Measurements from ENCODE around the gene LHPP.

The LHPP gene

DNA sequence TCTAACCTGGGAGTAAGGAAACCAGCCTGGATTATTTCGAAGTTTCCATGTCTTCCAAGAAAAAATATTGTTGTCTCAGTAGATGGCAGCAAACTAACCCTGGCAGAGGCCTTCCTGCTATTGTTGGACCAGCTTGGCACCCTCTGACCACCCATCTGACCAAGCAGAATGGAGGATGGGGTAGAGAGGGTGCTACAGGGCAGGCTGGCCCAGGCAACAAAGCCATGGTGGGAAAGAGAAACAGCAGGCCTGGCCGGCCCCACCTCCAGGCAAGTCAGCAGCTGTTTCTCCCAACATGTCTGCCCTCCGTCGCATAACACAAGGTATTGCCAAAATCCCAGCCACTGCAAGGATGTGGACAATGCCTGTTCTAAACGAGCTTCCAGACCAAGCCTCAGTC is 187.6 kb downstream of the LHPP start:
- DNase-seq, result no peak

DNA sequence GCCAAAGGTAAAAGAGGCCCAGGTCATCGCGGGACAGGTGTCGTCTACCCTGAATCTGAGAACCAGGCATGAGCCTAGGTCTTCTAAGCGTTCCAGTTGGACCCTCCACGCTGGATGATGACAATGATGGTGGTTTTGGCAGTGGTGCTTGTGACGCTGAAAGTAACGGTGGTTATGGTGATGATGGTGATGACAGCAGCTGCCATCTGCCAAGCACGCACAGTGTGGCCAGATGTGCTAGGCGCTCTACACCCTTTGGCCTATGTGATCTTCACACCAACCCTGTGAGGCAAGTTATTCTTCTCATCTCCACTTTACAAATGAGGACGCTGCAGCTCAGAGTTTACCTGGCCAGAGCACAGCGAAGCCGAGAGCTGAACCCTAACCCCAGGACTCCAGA is 188.6 kb downstream of the LHPP start:
- no peak for DNase-seq

DNA sequence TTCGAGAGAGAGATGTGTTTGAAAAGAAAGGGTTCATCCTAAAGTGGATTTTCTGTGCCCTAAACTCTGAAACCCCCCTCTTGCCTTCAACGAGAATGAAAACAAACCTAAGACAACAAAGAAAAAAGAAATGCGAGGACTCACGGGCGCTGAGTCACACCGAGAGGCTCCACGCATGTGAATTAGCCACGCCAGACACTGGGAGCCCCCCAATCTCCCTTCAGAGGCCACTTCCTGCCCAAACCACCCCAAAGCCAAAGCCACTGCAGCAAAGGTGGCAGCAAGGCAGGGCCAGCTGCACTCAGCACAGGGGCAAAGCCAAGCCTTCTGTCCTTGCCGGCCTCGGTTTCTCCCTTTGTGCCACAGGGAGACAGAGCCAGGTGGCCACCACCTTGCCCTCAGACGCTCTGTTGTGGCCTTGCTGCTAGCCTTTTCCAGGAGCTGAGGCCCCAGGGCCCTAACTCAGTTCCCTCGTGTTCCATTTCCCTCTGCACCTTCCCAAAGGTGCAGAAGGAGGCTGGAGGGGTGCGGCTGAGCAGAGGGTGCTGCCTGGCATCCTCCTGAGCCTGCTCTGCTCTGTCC is 189.3 kb downstream of the LHPP start:
- peak; percentile 70 for DNase-seq

DNA sequence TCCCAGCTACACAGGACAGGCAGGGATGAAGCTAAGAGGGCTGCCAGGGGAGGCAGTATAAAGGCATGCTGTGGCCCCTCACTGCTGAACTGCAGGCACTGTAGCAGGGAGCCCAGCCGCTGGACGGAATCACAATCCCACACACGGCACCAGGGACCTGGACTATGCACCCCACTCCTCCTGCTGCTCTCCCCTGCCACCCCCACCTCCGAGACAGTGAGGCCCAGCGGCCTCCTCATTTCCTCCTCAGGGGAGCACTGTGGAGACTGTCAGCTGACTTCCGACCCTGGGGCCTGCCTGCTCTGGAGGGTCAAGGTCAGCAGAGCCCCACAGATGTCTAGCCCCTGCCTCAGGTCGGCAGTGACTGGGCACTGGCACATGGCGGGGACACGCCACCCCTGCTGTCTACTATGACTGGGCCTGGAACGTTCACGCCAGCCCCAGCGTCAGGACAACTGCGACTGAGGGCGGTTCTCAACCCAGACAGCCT is 189.8 kb downstream of the LHPP start:
- no peak for DNase-seq

DNA sequence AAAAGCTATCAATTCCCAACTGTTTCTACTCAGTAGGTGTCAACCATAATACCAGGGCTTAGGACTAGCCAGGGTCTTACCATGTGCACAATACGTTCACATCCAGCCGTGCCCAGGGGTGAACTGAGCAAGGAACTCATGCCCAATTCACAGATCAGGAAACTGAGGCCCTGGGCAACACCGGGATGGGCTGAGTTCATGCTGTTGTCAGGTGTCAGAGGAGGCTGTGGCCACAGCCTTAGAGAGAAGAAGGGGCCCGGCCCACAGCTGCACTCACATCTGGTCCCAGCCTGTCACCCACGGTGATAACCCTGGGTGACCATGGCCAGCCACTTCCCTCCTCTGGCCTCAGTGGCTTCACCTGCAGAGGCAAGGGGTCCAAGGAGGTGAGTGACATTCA is 190.6 kb downstream of the LHPP start:
- no peak for DNase-seq

DNA sequence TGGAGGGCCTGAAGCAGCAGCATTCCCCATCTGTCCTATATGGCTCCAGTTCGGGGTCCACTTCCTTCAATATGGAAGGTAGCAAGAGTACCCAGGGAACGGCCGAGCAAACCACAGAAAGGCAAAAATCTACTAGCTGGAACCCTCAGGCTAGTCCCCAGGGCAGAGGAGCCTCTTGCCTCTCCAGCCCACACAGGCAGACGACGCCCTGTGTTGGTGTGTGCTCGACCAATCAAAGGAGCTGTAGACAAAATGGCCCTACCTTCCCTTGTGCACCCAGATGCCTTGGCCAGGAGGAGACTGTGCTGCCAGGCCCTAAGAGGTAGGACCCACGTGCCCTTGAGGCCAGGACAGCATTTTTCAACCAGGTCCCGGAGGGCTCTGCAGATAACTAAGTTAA is 191.1 kb downstream of the LHPP start:
- DNase-seq, result no peak

DNA sequence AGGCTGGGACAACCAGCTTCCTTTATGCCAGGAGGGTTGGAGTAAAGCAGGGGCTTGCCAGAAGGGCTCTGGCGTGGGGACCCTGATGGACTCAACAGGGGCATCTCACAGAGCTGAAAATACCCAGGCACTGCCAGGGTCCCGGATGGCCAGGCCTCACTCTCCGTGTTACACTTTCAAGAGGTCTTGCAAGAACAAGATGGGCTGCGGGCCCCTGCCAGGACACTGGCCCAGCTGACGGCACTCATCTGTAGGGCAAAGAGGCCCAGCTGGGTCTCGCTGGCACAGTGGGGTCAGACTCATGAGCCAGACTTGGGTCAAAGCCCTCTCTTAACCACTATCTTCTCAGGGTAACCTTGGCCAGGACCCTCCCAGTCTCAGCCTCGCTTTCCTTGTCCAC is 191.7 kb downstream of the LHPP start:
- no peak for DNase-seq

DNA sequence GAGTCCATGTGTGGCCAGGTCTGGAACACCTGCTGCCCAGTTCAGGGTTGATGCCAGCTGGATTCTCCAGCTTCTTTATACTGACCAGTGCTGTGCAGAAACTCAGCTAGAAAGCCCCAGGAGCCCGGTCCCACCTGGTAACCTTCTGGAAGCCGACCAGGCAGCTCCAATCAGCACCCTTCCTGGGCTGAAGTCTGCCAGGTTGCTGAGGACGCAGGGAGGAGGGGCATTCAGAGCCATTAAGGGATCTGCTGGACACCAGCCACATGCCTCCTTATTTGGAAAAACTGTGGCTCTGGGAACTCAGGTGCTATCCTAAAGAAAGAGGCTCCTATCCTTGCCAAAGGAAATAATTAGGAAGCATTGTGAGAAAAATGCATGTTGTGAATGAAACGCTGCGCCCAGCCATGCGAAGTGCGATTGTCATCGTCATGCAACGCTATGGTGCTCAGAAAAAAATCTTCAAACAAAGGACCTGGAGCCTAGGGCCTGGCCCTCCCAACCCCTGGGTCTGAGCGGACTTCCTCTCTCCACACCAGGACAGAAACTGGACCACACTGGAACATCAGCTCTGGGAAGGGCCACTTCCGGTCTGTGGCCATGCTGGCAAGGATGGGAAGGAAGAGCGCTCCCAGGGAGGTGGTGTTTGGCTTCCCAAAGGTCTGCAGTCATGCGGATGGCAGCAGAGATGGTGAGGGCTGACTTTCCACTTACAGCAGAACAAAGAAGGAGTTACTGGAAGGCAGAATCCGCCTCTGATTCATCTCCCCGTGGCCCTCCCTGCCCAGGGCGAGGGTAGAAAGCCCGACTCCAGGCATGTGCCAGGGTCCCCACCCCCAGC is 192.4 kb downstream of the LHPP start:
- no peak for DNase-seq

DNA sequence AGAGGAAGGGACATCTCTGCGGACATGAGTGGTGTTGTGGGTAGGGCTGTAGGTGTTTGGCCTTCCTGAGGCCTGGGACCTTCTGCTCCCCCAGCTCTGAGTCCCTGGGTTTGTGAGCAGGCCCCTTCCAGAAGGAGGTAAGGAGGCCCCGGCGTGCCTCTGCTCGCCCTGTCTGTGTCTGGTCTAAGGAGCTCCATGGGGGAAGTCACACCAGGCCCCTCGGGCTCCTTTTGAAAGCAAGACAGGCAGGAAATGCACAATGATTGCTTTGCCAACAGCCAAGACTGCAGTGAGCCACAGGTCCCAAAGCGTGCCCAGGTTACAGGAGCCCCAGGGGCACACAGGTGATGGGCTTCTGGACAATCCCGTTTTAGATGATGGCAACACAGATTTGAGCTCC is 193.1 kb downstream of the LHPP start:
- no peak for DNase-seq

DNA sequence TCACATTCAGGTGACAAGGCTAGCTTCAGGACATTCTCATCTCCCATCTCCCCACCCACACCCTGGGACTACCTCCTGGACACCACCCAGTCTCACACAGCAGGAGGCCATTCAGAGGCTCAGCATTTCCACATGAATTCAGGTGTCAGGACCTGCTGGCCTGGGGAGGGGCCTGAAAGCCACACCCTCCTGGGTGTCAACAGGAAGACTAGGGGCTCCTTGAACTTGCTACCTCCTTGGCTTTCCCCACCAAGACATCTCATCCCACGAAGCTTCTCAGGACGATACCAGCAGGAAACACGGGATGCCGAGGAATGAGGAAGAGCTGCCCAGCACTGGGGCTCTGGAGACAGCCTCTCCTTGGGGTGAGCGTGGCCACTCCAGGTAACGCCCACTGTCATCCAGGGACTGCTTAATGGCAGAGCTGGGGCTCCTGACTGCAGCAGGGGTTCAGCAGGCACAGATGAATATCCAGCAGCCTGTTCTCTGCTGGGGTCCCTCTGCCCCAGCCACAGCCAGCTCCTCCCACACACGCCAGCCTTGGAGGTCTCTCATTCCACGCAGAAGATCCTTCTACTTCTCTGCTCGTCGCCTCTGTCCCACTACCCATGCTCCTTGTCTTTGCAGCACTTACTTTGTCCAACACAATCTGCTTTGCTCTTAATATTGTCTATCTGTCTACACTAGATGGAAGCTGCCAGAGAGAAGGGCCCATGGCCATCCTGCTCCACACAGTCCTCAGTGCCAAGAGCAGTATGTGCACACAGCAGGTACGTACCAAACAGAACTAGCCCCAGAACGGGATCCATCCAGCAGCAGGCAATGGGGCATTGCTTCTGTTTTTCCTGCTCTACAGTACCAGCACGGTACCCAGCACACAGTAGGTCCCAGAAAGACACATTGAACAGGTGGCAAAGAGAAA is 193.8 kb downstream of the LHPP start:
- DNase-seq, result no peak

DNA sequence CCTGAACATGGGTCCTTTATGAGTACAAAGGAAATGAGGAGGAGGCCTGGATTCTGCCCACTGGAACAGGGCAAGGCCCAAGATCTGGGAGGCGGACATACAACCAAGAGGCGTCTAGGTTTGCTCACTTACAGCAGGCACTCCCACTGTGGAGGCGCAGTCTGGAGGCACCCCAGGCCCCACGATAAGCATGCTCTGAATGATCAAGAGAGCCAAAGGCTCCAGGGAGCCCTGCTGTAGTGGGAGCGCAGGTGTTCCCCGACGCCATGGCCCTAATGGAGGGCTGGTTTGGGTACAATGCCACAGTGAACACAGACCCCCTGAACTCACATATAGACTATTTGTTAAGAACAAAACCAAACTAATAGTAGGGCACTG is 194.5 kb downstream of the LHPP start:
- no peak for DNase-seq

DNA sequence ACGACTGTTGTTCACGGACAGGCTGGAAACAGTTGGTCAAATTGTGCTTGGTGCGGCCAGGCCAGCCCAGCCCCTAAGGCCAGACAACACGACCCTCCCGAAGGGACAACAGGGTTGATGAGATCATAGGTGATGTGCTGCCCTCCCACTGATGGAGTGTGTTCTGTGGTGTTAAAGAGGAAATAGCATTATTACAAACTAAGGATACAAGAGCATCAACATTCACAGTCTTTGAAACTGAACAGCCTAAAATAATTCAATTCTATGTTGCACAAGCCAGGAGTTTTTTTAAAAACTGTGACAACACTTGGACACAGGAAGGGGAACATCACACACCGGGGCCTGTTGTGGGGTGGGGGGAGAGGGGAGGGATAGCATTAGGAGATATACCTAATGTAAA is 194.9 kb downstream of the LHPP start:
- DNase-seq, result no peak

DNA sequence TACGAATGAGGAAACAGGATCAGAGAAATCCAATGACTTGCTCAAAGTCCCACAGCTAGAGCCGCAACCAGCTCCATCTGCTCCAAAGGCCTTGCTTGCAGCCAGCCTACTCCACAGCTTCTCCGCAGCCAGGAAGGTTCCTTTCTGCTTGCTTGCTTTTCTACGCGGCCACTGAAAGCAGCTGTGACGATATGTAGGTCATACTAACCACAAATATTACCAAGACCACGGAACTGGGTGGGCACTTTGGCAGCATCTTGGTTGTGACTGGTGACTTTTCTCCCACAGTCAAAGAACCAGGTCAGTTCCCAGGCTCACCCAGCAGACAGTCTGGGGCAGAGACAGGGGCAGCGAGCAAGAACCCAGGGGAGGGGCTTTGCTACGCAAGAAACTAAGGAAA is 196.2 kb downstream of the LHPP start:
- DNase-seq, result no peak

DNA sequence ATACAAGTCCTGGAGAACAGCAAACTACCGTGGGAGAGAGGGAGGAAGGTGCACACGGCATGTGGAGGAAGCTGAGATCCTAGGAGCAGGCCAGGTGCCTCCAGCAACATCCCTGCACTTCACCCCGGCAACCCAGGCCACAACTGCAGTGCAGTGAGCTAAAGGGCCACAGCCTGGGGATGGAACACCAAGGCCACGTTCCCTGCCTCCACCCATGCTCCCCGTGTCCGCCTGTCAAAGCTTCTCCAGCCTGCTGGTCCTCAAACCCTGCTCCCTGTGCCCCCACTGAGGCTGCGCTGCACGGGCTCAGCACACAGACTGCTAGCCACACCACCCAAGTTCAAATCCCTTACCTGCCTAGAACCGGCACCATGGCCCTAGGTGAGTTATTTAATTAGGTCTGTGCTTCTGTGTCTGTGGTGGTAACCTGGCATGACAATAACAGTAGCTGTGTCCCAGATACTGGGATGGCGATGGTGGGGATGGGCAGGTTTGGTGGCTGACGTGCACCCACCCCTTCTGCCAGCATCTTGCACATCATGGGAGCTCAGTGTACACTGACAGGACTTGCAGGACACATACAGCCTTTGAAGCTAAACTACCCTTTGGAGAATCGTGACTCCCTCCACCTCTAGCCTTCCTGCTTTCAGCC is 197.1 kb downstream of the LHPP start:
- no peak for DNase-seq

DNA sequence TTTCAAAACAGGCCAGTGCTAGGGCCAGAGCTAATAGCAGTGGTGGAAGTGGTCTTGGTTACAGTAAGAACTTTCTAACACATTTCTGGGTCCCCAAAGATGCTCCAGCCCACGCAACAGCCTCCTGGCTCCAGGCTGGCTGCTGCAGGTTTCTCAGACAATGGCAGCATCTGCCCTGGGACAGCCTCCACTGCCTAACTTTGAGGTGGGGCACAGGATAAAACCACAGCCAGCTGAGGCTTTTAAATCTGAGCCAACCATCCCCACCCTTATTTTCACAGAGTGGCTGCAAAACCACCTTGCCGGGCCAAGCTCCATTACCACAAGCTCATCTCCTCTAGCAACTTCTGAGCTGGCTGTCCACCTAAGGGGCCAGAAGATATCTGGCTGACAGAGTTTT is 197.8 kb downstream of the LHPP start:
- no peak for DNase-seq

DNA sequence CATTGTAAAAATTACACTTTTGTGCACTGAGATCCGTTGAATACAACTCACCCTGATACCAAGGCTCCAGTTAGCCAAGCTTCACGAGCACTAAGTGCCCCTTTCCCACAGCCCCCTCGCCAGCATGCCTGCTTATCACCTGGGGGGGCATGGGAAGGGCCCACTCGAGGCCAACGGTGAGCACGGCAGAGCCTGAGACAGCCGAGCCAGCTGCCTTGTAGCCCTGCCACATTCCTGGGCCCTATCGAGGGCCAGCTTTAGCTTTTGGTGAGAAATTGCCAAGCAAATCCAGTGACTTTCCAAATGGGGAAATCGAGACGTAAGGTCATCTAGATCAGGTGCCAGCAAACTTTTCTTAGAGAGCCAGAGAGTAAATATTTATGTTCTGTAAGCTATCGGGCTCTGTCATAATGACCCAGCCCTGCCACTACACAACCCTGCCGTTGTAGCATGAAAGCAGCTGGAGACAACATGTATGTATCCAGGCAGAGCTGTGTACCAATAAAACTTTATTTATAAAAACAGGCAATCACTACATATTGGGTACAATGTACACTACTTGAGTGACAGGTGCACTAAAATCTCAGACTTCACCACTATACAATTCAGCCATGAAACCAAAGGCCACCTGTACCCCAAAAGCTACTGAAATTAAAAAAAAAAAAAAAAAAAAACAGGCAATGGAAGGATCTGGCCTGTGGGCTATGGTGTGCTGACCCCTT is 198.9 kb downstream of the LHPP start:
- DNase-seq, result no peak

DNA sequence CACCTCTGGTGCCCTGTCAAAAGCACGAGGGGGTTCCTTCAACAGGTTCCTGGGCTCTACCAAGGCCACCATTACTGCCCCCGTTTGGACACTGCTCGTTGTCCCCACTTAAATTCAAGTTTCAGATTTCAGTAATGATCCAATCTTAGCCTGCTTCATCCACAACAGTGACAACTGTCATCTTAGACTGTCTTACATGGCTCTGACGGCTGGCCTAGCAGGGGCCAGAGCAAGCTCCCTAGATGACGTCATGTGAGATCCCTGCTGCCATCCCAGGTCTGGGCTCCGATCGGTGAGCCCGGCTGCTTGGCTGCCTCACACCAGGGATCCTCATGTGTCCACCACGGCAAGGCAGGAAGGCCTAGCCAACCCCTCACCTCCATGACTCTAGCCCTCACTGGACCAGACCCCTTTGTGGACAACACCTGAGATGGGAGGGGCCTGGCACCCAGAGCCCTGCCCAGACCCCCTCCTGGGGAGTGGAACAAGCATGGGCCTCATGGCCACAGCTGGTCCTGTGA is 200.1 kb downstream of the LHPP start:
- DNase-seq, result no peak

DNA sequence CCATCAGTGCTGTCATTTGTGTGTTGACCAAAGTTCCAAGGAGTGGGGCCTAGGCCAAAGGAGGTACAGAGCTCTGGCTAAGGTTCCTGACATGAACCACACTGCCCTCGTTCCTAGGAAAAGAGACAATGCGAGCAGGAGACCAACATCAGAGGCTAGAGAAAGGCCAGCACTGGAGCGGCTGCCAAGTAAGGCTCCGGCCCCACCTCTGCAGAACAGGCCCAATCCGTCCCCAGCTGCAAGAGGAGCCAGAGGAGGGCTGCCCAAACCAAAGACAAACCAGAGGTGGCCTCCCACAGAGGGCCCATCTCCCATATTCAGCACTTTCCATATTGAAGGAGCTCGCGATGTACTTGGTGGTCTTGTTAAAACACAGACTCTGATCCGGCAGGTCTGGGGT is 201.6 kb downstream of the LHPP start:
- DNase-seq, result no peak
